ENCODE data around the gene FLCN.
A peak's percentile ranks its signal among the peaks of the same experiment; 100 is the strongest.

- no peak for TF ChIP-seq CTCF (IDR thresholded peaks at IDR 0.05)
- no peak for TF ChIP-seq POLR2A (IDR thresholded peaks at IDR 0.05)
- peak; percentile 4 for TF ChIP-seq POLR2AphosphoS5 (IDR thresholded peaks at IDR 0.05)
These were observed 32.9 kb downstream of the FLCN start for GRCh38 chr17:17204041-17204591.

Measured in prostate gland (tissue), 2 donors.